Hematopoietic multipotent progenitor cell treated with erythropoietin and hydrocortisone succinate and interleukin-3 and kit ligand, for 4 days (in vitro differentiated cells): ENCODE measurements around the gene CLEC19A.
A peak's percentile ranks its signal among the peaks of the same experiment; 100 is the strongest.
"Not testable (repeated sequence)": the region's sequence is repeated elsewhere in the genome, so short reads cannot be mapped to it uniquely, and the experiment has no call there.

Experiments
- DNase-seq: peaks from one replicate; pipeline ENCODE4 v3.0.0-alpha.2; 2015

CLEC19A gene

DNA sequence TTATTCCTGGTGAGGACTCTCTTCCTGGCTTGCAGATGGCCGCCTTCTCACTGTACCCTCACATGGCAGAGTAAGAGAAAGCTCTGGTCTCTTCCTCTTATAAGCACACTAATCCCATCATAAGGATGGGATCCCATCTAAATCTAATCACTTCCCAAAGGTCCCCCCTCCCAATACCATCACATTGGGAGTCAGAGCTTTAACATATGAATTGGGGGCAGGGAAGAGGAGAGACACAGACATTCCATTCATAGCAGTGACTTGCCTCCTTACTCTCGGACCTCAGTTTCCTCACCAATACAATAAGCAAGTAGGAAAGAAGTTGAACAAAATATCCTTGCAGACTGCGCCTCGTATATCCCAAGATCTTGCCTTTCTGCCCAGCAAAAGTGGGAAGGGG, 1.7 kb downstream of the CLEC19A start:
- DNase-seq = no peak

DNA sequence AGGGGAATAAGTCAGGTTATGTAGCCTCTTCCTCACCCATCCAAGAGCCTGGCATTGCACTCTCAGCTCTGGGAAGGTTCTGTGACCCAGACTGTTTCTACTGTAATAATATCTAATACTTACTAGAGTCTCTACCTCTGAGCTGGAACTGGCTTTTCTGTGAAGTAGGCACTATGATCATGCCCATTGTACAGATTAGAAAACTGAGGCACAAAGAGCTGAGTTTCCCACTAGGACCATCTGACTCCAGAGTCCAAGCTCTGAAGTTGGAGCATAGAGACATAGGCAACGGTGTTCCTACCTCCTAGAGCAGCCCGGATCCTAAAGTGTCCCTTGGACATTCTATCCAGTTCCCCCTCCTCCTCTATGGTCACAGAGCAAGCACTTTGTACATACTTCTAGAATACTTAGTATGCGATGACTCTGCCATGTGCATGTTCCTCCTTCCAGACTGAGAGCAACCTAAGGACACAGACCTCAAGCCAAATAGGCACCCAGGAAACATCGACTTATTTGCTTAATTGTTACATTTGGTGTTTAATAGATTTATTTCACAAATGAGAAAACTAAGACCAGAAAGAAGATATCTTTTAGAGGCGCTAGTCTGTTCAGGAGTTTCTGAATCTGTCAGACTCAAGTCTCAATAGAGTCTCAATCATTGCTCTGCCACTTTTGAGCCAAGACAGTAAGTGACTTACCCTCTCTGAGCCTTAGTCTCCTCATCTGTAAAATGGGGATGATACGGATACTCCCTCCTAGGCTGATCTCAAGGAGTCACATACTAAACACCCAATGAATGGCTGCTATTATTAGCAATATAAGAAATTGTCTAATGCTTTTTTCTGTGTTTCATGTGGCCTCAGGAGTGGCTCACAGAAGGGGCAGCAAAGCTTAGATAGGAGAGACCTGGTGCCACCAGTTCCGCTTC, 3.6 kb downstream of the CLEC19A start:
- no peak for DNase-seq

DNA sequence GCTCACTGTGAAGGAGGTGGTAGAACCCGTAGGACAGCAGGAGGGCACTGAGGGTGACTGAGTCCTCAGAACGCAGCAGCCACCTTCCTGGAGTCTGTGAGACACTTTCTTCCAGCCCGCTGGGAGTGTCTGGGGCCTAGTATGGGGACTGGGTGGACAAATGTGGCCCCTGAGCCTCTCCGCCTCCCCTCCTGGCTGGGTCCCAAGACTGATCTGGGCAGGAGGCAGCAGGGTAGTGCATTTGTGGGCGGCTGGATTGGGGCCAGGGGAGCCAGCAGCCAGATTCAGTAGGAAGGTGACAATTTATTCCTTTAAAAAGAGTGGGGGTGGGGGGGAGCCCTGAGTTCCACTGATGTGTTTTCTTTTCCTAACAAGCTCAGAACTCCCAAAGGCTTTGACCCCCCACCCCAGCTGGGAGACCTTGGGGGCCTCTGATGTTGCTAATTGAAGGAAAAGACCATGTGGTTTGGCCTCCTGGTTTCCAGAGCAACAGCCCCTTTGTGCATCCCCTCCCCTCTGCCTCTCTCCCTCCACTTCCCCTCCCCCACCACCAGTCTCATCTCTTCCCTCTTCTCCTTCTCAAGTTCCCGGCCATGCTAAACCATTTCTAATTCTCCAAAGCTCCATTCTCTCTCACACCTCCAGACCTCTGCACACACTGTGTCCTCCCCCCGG, 4.4 kb downstream of the CLEC19A start:
- DNase-seq = no peak

DNA sequence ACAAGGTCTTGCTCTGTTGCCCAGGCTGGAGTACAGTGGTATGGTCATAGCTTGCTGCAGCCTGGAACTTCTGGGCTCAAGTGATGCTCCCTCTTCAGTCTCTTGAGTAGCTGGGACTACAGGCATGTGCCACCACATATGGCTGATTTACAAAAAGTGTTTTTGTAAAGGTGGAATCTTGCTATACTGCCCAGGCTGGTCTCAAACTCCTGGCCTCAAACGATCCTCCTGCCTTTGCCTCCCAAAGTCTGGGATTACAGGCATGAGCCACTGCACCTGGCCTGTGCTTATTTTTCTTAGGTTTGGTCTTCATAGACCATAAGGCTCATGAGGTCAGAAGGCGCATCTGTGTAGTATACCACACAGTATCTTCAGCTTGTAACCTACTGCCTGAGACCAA, 5.3 kb downstream of the CLEC19A start:
- no peak for DNase-seq

DNA sequence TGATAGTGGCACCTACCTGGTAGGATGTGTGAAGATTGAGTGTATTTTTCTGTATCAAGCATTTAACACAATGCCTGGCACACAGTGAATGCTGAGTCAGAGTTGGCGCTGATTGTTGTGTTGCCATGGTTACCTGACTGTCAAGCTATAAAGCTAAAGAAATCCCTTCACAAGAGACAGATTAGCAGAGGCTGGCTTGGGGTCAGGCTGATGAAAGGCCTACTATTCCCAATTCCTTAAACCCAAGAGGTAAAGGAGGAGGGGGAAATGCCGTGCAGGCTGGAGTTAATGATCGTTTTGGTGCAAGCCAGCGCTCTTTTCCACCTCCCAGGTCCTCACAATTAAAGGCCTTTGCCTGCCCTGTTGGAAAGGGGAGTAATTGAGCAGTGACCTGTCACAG, 5.9 kb downstream of the CLEC19A start:
- peak; percentile 24 for DNase-seq

DNA sequence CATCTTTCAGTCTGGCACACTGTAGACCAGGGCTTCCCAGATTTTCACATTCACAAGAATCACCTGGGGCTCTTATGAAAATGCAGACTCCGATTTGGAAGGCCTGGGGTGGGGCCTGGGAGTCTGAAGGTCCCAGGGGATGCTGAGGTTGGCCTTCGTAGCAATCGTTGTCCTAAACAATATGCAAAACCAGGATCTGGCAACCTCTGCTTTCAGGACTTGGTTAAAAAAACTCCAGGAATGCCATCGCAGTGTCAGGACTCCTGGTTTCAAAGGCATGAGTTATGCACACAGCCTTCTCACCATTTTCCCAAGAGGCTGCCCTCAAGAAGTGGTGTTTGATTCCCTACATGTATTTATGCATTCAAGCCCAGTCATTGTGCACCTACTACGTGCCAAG, 6.7 kb downstream of the CLEC19A start:
- no peak for DNase-seq

DNA sequence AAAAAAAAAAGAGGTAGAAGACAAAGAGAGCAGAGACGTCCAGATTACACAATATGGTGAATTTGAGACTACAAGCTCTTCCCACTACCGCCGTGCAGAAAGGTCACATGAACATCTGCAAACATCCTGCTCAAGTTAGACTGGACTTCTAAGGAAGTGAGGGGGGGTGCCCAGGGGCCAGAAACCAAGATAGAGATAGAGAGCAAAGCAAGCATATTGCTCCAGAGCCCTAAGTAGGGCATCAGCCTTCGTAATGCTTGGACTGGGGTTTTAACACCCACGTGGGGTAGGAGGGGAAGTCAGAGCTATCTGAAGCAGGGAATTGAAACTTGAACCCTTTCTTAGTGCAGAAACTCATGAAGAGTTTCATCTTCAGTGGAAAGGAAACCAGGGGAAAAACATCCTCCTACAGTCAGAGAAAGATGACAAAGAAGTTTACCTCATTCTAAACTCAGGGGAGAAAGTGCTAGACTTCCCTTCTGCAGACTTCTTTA, 8.7 kb downstream of the CLEC19A start:
- peak; percentile 38 for DNase-seq

DNA sequence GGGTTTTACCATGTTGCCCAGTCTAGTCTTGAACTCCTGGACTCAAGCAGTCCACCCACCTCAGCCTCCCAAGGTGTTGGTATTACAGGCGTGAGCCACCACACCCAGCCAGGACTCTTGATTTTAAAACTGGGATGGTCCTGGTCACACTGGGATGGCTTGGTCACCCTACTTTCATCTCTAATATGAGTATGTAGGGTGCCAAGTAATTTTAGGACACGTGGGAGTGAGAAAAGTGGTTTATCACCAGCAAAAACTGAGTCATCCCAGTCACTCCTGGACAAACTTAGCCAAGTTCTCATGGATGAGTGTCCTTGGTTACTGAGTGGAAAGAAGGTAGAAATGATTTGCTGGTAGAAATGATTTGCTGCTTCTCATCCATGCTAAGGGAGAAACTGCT, 9.9 kb downstream of the CLEC19A start:
- no peak for DNase-seq

DNA sequence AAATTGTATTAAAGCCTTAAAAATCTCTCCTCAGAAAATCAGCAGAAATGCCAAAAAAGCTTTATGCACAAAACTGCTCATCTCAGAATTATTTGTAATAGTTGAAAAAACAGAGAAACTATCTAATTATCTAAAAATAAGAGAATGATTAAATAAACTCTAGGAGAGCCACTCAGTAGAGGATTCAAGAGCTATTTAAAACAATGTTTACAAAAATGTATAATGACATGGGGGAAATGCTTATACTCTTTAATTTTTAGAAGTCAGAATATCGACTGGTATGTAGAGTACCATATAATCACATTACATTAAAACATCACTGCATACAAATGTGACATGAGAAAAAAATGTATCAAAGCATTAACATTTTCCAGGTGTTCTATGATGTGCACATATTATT, 11.9 kb downstream of the CLEC19A start:
- no peak for DNase-seq

DNA sequence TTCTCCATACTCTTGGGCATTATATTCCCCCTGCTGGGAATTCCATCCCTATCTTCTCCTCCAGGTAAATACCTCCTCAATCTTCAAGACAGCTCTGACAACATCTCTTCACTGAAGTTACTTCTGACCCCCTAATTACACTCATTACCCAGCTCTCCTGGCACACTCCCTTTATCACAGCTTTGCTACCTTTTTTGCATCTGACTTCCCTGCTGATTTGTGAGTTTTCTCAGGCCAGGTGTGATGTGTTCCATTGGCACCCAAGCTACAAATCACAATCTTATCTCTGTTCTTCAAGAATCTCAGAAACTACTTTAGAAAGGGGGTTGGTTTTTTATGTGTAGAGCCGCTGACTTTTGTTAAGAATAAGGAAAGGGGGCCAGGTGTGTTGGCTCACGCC, 14.0 kb downstream of the CLEC19A start:
- no peak for DNase-seq

DNA sequence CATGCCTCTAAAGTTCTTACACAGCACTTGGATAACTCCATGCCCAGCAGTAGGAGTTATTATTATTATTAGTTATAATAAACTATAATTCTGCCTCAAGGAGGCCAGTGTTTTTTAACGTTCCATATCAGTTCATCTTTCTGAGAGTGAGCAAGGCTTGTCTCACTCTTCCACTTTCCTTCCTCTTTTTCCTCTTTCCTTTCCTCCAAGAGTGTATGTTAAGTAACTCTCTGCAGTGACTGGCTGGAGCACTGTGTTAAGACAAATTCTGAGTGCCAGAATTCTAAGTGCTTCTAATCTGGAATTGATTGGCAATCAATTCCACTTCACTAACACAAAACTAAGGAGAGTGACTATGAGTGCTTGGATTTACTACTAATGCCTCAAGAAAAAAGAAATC, 16.4 kb downstream of the CLEC19A start:
- DNase-seq = no peak

DNA sequence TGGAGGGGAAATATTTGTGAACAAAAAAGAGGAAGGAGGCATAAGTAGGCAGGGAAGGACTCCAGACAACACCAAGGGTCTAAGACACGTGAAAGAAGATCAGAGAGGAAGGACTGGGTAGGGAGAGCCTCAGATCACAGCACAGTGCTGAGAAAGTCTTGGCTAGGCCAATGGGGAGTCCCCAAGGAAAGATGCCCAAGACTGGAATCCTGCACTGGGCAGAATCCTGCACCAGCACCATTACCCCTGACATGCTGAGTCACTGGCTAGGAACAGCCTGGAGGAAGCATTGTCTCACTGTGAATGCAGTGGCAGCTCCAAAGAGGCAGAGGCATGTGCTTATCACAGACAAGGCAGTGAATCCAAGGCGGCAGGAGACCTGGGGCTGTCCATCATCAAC, 19.2 kb downstream of the CLEC19A start:
- DNase-seq = peak; percentile 2

DNA sequence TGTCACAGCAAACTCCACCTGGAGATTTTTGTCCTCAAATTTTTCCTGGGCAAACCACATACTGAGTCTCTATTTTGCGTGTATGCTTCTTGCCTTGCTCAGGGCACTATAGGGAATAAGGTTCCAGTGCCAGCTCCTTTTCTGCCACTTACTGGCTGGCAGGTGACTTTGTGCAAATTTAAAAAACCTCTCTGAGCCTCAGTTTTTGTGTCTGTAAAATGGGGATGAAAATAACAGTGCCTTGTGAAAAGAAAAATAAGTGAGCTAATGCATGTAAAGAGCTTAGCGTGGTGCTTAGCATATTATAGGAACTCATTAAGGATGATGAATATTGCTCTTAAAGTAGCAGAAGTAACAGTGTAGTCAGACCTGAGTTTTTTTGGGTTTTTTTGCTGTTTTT, 19.9 kb downstream of the CLEC19A start:
- no peak for DNase-seq

DNA sequence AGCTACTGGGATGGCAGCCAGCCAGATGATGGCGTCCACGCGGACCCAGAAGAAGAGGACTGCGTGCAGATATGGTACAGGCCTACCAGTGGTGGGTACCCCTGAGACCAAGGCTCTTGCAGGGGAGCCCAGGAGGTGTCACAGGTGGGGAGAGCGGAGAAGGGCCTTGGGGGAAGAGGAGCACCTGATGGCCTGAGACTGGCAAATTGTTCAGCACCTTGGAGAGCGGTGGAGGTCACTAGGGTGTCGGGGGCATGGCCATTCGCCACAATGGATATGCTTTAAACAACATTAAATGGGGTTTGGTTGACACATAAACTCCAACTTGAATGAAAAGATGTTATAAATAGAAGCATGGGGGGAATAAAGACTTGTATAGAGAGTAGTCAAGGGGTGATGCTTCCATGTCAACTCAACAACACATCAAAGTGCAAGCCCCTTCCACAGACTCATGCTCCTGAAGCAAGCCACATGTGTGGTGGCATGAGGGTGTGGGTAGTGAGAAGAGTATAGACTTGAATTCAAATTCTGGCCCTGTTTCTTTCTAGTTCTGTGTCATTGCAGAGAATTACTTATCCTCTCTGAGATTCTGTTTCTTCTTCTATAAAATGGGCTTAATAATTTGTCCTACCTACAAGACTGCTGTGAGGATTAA, 22.2 kb downstream of the CLEC19A start:
- DNase-seq = peak; percentile 54

DNA sequence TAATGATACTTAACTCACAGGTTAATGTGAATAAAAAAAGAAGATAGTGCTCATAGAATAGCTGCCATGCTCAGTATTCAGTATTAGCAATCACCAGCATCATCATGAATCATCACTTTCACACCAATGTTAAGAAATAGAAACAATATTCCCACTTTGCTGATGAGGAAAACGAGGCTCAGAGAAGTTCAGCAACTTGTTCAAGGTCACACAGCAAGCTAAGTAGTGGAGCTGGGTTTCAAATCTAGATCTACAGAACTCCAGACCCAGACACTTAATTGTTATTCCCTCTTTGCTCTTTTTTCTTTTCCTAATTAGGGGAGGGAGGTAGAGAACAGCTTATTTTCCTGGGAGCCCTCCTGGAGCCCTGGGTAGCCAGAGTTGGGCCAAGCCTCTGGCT, 22.9 kb downstream of the CLEC19A start:
- DNase-seq = no peak

DNA sequence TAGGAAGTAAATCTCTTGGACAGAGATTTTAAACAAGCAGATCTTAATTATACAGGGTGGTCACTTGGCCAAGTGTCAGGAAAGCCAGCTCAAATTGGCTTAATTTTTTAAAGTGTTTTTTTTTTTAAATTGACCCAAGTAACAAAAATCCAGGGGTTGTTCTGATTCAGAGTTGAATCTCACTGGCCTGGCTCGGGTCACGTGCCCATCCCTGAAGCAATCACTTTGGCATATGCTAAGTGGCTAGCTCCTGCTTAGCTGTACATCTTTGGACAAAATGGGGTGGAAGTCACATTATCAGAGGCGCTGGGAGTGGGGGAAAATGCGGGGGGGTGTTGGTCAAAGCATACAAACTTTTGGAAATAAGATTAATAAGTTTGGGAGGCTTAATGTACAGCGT, 23.6 kb downstream of the CLEC19A start:
- no peak for DNase-seq

DNA sequence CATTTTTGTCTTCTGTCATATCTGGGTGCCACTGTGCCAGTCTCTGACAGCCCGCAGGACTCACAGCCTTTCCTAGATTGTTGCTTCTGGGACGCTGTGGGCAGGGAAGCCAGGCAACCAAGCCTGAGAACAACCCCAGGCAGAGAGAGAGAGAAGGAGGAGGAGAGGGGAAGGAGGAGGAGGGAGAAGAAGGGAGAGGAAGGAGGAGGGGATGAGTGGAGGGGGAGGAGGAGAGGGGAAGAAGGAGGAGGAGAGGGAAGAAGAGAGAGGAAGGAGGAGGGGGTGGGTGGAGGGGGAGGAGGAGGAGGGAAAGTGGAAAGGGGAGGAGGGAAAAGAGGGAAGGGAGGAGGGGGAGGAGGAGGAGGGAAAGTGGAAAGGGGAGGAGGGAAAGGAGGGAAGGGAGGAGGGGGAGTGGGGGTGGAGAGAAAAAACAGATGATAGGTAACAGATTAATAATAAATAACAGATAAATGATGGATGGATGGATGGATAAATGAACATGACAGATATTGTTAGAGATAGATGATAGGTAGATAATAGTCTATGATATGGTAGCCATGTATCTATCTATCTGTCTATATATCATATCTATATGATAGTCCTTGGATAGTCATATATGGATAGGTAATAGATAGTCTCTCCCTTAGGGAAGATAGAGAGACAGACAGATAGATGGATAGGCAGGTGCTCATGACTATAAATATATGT, 29.3 kb downstream of the CLEC19A start:
- DNase-seq = no peak

DNA sequence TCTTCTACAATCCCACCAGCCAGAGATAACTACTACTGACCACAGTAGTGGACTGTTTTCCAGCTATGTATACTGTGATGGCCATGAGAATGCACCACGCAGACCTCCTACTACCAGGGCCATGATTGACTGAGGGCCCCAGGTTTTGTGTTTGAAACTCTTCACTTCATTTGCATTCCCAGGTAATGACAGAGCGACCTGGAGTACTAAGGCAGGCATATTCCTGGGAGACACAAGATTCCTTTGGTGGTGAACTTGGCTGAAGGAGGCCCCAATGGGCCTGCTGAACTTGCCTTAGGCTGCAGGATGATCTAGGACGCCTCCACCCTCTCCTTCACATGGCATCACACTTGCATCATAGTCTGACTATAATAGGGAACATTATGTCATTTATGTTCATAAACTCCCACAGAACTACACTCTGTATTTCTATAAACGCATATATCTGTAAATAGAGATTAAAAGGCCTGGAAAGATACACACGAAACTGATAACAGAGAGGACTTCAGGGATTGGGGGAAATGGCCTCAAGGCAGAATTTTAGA, 30.4 kb downstream of the CLEC19A start:
- no peak for DNase-seq

DNA sequence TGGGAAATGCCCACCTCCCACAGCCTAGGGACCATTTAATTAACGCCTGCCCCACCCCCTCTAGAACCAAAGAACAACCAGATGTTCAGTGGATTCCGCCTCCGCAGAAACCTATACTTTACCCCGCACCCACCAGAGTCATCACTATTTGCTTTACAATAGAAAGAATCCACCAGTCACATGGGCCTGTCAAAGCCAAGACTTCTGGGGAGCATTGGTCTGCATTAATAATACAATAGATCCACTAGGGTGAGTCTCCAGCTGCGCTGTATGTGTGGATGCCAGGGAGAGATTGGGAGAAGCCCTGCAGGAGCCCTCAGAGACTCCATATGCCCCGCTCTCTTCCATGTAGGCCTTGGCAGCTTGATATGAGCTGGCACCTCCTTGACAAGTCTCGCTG, 31.3 kb downstream of the CLEC19A start:
- no peak for DNase-seq

DNA sequence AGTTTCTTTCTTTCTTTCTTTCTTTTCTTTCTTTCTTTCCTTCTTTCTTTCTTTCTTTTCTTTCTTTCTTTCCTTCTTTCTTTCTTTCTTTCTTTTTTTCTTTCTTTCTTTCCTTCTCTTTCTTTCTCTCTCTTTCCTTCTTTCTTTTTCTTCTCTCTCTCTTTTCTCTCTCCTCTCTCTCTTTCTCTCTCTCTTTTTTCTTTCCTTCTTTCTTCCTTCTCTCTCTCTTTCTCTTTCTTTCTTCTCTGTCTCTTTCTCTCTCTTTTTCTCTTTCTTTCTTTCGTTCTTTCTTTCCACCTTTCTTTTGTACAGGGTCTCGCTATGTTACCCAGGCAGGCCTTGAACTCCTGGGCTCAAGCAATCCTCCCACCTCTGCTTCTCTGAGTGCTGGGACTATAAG, 35.7 kb downstream of the CLEC19A start:
- not testable (repeated sequence) for DNase-seq

DNA sequence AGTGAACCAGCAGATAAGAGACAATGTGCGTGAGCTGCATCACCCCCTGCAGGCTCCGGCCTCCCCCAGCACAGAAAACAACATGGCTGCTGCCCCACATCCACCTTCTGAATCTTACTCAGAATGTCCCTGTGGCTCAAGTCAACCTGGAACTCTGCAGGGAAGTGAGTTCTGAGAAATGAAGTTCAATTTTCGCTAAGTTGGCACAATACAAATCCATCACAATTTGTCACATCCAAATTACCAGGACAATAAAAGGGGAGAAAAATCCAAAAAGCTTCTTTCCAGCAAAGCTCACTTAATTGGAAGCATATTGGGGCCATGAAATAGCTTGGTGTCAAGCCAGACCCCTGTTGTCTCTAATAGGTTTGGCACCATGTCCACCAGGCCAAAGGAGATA, 38.1 kb downstream of the CLEC19A start:
- DNase-seq = no peak

DNA sequence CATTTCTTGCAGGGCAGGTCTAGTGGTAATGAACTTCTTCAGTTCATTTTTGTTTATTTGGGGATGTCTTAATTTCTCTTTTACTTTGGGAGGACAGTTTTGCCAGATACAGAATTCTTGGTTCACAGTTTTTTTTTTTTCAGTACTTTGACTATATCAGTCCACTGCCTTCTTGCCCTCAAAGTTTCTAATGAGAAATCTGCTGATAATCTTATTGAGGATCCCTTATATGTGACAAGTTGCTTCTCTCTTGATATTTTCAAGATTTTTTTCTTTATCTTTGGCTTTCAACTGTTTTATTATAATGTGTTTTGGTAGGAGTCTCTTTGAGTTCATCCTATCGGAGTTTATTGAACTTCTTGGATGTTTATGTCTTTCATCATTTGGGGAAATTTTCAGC, 42.8 kb downstream of the CLEC19A start:
- DNase-seq = no peak

DNA sequence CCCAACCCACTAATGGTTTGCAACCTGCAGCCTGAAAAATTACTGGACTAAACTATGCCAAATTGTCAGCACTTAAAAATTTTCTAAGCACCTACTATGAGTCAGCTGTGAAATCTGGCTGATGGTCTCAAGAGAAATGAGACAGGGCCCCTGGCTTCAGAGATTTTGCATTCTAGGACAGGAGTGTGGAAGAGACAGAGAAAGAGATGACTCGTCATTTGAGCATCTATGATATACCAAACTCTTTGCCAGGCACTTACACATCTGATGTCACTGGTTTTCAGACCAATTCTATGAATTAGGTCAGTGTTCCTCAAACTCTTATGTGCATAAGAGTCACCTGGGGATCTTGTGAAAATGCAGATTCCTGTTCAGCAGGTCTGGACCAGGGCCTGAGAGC, 44.4 kb downstream of the CLEC19A start:
- DNase-seq = no peak
